Lung (tissue), 16 donors: ENCODE data around the gene REC114. TPM values are rescaled to one million over a fixed set of nuclear protein-coding genes. Genes with fewer than 3 reads are reported as not detected.

Source experiments
- ATAC-seq: fragments of 200-7000 bp; cut with Tn5 transposase; one replicate; pipeline ENCODE4 v1.9.1; 2020; ENCODE audit warnings: moderate number of reproducible peaks; ENCODE audit not compliant: insufficient read depth, low FRiP score
- DNase-seq, 3 donors: peaks; one replicate each; pipeline ENCODE4 v3.0.0-alpha.2; 2013 to 2017
- H3K27ac ChIP-seq, 2 donors: one replicate each; pipeline ENCODE4 v1.5.1; 2013; ENCODE audit warnings: mild to moderate bottlenecking in 2 of 2, moderate library complexity in 2 of 2, control low read depth in 1 of 2, inconsistent platforms in 1 of 2, low read depth in 1 of 2, low read length in 1 of 2
- H3K27me3 ChIP-seq, 3 donors: one replicate each; pipeline ENCODE4 v1.5.1; 2013; ENCODE audit warnings: low read length in 2 of 3; ENCODE audit not compliant: control insufficient read depth in 3 of 3, insufficient read depth in 3 of 3
- H3K36me3 ChIP-seq, 4 donors: one replicate each; pipeline ENCODE4 v1.5.1; 2013; ENCODE audit warnings: low read length in 4 of 4, mild to moderate bottlenecking in 1 of 4, moderate library complexity in 1 of 4; ENCODE audit not compliant: control insufficient read depth in 4 of 4, insufficient read depth in 4 of 4
- H3K4me1 ChIP-seq, 5 donors: one replicate each; pipeline ENCODE4 v1.5.1; 2013; ENCODE audit warnings: low read length in 5 of 5, mild to moderate bottlenecking in 2 of 5, moderate library complexity in 1 of 5; ENCODE audit not compliant: control insufficient read depth in 5 of 5, insufficient read depth in 5 of 5
- H3K4me3 ChIP-seq: one replicate; pipeline ENCODE4 v1.5.1; 2013; ENCODE audit warnings: mild to moderate bottlenecking, control low read depth, moderate library complexity
- H3K9ac ChIP-seq, 2 donors: one replicate each; pipeline ENCODE4 v1.5.1; 2013; ENCODE audit warnings: low read length in 2 of 2, control low read depth in 1 of 2; ENCODE audit not compliant: insufficient read depth in 1 of 2
- H3K9me3 ChIP-seq, 4 donors: one replicate each; pipeline ENCODE4 v1.5.1; 2013; ENCODE audit warnings: low read length in 3 of 4, mild to moderate bottlenecking in 1 of 4, moderate library complexity in 1 of 4; ENCODE audit not compliant: control insufficient read depth in 4 of 4, insufficient read depth in 3 of 4
- WGBS, 2 donors: extraction: QIAGEN DNeasy Blood & Tissue Kit; methylation state at CpG; one replicate each; pipeline ENCODE4 v1.1.7; 2013; 5-methylcytosine and 5-hydroxymethylcytosine counted together
- long read RNA-seq, 5 donors: transcript quantifications; one replicate each; lab custom pipeline, GENCODE V29; 2026
- polyA plus RNA-seq, 2 donors: library from polyadenylated mRNA; stranded (reverse); fragments of 200-250 nt; gene quantifications; one replicate each; pipeline ENCODE4 v1.2.1, GENCODE V29; 2013
- total RNA-seq, 2 donors: library from RNA; depleted of rRNA in 1 of 2; stranded (reverse); fragments of >200 nt in 1 of 2; gene quantifications; one replicate each; pipeline ENCODE4 v1.2.1, GENCODE V29; 2014 to 2021
- TF ChIP-seq, protein P1 (sequence below): IDR thresholded peaks from 2 replicates; pipeline ENCODE4 v1.5.1; 2012; ENCODE audit warnings: mild to moderate bottlenecking; ENCODE audit errors: control extremely low read depth, extremely low read depth
- donor health status: control.
- donor health status: control.
- donor health status: Bipolar disorder and iron deficiency.
- donor health status: healthy.
- donor health status: DM: yes; HTN: yes; CAD: no.

The REC114 gene, protein sequence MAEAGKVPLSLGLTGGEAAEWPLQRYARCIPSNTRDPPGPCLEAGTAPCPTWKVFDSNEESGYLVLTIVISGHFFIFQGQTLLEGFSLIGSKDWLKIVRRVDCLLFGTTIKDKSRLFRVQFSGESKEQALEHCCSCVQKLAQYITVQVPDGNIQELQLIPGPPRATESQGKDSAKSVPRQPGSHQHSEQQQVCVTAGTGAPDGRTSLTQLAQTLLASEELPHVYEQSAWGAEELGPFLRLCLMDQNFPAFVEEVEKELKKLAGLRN
- total RNA-seq (not detected), polyA plus RNA-seq (under 1 TPM in 1 of 2 donors, not detected in 1; 0.15 TPM)
- long read RNA-seq, donor 1: 0 reads
- long read RNA-seq, donor 2: 0 reads
- long read RNA-seq, donor 3: 0 reads
- long read RNA-seq, donor 4: 0 reads
- long read RNA-seq, donor 5, partial matches to known transcripts: 37 of 90 reads
- long read RNA-seq, donor 5, other reads (novel, unspliced or antisense): 53 of 90 reads

- no peaks in the 10 kb centered on the region for H3K36me3 ChIP-seq
- TF ChIP-seq, protein P1, sequence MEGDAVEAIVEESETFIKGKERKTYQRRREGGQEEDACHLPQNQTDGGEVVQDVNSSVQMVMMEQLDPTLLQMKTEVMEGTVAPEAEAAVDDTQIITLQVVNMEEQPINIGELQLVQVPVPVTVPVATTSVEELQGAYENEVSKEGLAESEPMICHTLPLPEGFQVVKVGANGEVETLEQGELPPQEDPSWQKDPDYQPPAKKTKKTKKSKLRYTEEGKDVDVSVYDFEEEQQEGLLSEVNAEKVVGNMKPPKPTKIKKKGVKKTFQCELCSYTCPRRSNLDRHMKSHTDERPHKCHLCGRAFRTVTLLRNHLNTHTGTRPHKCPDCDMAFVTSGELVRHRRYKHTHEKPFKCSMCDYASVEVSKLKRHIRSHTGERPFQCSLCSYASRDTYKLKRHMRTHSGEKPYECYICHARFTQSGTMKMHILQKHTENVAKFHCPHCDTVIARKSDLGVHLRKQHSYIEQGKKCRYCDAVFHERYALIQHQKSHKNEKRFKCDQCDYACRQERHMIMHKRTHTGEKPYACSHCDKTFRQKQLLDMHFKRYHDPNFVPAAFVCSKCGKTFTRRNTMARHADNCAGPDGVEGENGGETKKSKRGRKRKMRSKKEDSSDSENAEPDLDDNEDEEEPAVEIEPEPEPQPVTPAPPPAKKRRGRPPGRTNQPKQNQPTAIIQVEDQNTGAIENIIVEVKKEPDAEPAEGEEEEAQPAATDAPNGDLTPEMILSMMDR: no peak
- no peak for DNase-seq
- H3K27me3 ChIP-seq: peaks cover 0 to 4% (median 4%) of the 10 kb centered on the region in 3 donors
- H3K27ac ChIP-seq: no peak within 1 kb of the TSS
- H3K9ac ChIP-seq: no peak within 1 kb of the TSS
- no peaks in the 10 kb centered on the region for H3K4me1 ChIP-seq
- H3K9me3 ChIP-seq: no peaks in the 10 kb centered on the region
- H3K4me3 ChIP-seq: no peak within 1 kb of the TSS
- no peak for ATAC-seq
- 95 to 96% methylated on average over 21 to 22 of the region's 22 CpGs for WGBS, 2 donors
Measured at GRCh38 chr15:73442968-73443367, at the start of gene REC114. Gene REC114 (plus strand): TSS chr15:73443164. CDS start chr15:73443186, 22 bp downstream.

DNA sequence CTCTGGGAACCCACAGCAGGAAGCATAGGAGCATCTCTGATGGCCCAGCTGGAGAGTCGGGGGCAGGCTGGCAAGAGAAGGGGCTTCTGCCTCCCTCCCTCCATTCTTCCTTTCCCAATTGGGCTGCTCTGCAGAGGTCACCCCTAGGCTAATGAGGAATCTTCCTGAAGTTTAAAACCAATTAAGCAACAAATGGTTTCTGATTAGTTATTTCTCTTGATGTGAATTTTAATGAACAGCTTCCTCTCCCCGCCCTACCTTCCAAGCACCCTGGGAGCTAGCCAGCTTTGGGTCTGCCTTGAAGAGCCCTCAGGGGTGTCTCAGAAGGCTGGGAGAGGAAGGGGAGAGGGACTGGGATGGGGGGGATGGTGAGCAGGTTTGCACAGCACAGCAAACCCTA is 49.6 kb upstream of the REC114 start:
- TF ChIP-seq, protein P1: no peak
- Histone ChIP-seq H3K27me3 (peaks cover 0 to 2% (median 0%) of the 10 kb centered on the region in 3 donors), H3K36me3 (no peaks in the 10 kb centered on the region), H3K4me3 (no peak overlapping the region), H3K4me1 (no peaks in the 10 kb centered on the region), H3K9me3 (no peaks in the 10 kb centered on the region), H3K9ac (no peak overlapping the region), H3K27ac (no peak overlapping the region)
- DNase-seq: no peak
- 71 to 72% methylated on average over 2 of the region's 2 CpGs for WGBS, 2 donors
- ATAC-seq: no peak

GRCh38 chr15:73394782-73395181 is 48.2 kb upstream of the REC114 start:
- Histone ChIP-seq H3K9ac (no peak overlapping the region), H3K27me3 (peaks cover 0 to 2% (median 0%) of the 10 kb centered on the region in 3 donors), H3K4me1 (no peaks in the 10 kb centered on the region), H3K9me3 (peaks cover 0 to 2% (median 0%) of the 10 kb centered on the region in 4 donors), H3K4me3 (no peak overlapping the region), H3K27ac (no peak overlapping the region), H3K36me3 (no peaks in the 10 kb centered on the region)
- ATAC-seq (no peak), DNase-seq (no peak)
- TF ChIP-seq, protein P1: no peak
